Transverse colon (tissue), 4 donors: ENCODE data around the gene RAPGEF6. TPM values are rescaled to one million over a fixed set of nuclear protein-coding genes. Genes with fewer than 3 reads are reported as not detected.

Source experiments
- DNase-seq: peaks from one replicate; pipeline ENCODE4 v3.0.0-alpha.2; 2019
- H3K27ac ChIP-seq, 4 donors: fragments of 200-600 bp; sonication (generic); 2 replicates each; pipeline ENCODE4 v1.5.1; 2016 to 2018; ENCODE audit warnings: inconsistent platforms in 4 of 4
- H3K27me3 ChIP-seq: fragments of 200-600 bp; sonication (generic); 2 replicates; pipeline ENCODE4 v1.5.1; 2017; ENCODE audit warnings: inconsistent platforms
- H3K36me3 ChIP-seq, 4 donors: fragments of 200-600 bp; sonication (generic); 2 replicates each; pipeline ENCODE4 v1.5.1; 2017 to 2019; ENCODE audit warnings: inconsistent platforms in 4 of 4
- H3K4me1 ChIP-seq, 4 donors: fragments of 200-600 bp; sonication (generic); 2 replicates each; pipeline ENCODE4 v1.5.1; 2017 to 2020; ENCODE audit warnings: inconsistent platforms in 4 of 4
- H3K4me3 ChIP-seq, 4 donors: fragments of 200-600 bp; sonication (generic); 1 replicate in 1 of 4; 2 replicates in 3 of 4; pipeline versions ENCODE4 v1.5.1 to v1.6.1; 2017 to 2019; ENCODE audit warnings: inconsistent platforms in 4 of 4
- H3K9me3 ChIP-seq, 2 donors: fragments of 200-600 bp; sonication (generic); 2 replicates each; pipeline ENCODE4 v1.5.1; 2017 to 2019; ENCODE audit warnings: inconsistent platforms in 2 of 2
- CTCF ChIP-seq, 5 experiments: fragments of 200-600 bp in 3 of 5; fragments of 450-650 bp in 2 of 5; sonication (generic) in 3 of 5; IDR thresholded peaks; 1 replicate in 2 of 5; 2 replicates in 3 of 5; pipeline ENCODE4 v1.5.1; 2016 to 2017; ENCODE audit warnings: antibody characterized with exemption in 5 of 5, inconsistent platforms in 3 of 5, mild to moderate bottlenecking in 2 of 5, moderate library complexity in 1 of 5
- EP300 ChIP-seq: sonication (generic); formaldehyde crosslinking; IDR thresholded peaks from one replicate; pipeline ENCODE4 v1.6.1; 2017; ENCODE audit warnings: antibody characterized with exemption, low read depth
- POLR2A ChIP-seq: fragments of 450-650 bp; IDR thresholded peaks from one replicate; pipeline ENCODE4 v1.6.1; 2016; ENCODE audit warnings: antibody characterized with exemption, mild to moderate bottlenecking, moderate library complexity
- POLR2AphosphoS5 ChIP-seq, 3 donors: sonication (generic); formaldehyde crosslinking; IDR thresholded peaks; one replicate each; pipeline ENCODE4 v1.6.1; 2016; ENCODE audit warnings: antibody characterized with exemption in 3 of 3
- WGBS, 2 donors: methylation state at CpG; one replicate each; pipeline ENCODE4 v1.1.5; 2018; ENCODE audit warnings: low coverage in 1 of 2; 5-methylcytosine and 5-hydroxymethylcytosine counted together
- in situ Hi-C, 4 donors: fragments of 200-750 bp; cut with MboI; loops; one replicate each; pipeline versions ENCODE4 v1.15.0 to v1.15.1; 2017; ENCODE audit warnings: low sequenced_read_pairs in 3 of 4, low pct_ligation_motif_present in 1 of 4, low pct_unique_long_range_greater_than_20kb in 1 of 4
- intact Hi-C: fragments of 100-400 bp; cut with DNase I; formaldehyde crosslinking; loops from one replicate; pipeline ENCODE4 v1.15.1; 2023; ENCODE audit warnings: low total_unique reads
- total RNA-seq, 4 donors: library from RNA; depleted of rRNA; stranded (reverse); fragments of >200 nt; gene quantifications; one replicate each; pipeline ENCODE4 v1.1.0, GENCODE V29; 2016

Gene RAPGEF6
- total RNA-seq, 4 donors from 2014 or later, result 21.3 to 40.3 (median 35.9) TPM

GRCh38 chr5:131563434-131564228 is 71.4 kb downstream of the RAPGEF6 start:
- H3K36me3 ChIP-seq, result peaks cover 0 to 7% (median 0%) of the 10 kb centered on the region in 4 donors
- in situ Hi-C loops, result no loop called here

GRCh38 chr5:131550606-131551005 is 84.4 kb downstream of the RAPGEF6 start:
- in situ Hi-C loops (no loop called here), intact Hi-C loops (no loop called here)
- TF ChIP-seq POLR2A (no peak), POLR2AphosphoS5 (IDR thresholded peaks at IDR 0.05) (no peak), EP300 (no peak), CTCF (IDR thresholded peaks at IDR 0.05) (no peak)
- Histone ChIP-seq H3K27ac (no peak overlapping the region), H3K4me3 (no peak overlapping the region), H3K36me3 (peaks cover 0 to 10% (median 0%) of the 10 kb centered on the region in 4 donors), H3K27me3 (no peaks in the 10 kb centered on the region), H3K9me3 (no peaks in the 10 kb centered on the region), H3K4me1 (no peaks in the 10 kb centered on the region)
- WGBS, 2 donors, result 77 to 89% methylated on average over 2 of the region's 2 CpGs
- no peak for DNase-seq

More at GRCh38 chr5:131563434-131564228, 71.4 kb downstream of the RAPGEF6 start:
- TF ChIP-seq POLR2A (no peak), CTCF (IDR thresholded peaks at IDR 0.05) (no peak), POLR2AphosphoS5 (IDR thresholded peaks at IDR 0.05) (no peak), EP300 (no peak)
- Histone ChIP-seq H3K9me3 (no peaks in the 10 kb centered on the region), H3K27me3 (no peaks in the 10 kb centered on the region), H3K4me1 (no peaks in the 10 kb centered on the region), H3K27ac (no peak overlapping the region), H3K4me3 (no peak overlapping the region)
- intact Hi-C loops, result no loop called here
- 89 to 91% methylated on average over 7 to 8 of the region's 8 CpGs for WGBS, 2 donors
- no peak for DNase-seq

- no peak for TF ChIP-seq EP300
- TF ChIP-seq CTCF (IDR thresholded peaks at IDR 0.05), result no peak
- TF ChIP-seq POLR2AphosphoS5 (IDR thresholded peaks at IDR 0.05), result no peak
- no peak for TF ChIP-seq POLR2A
- in situ Hi-C loops, result no loop called here
- H3K9me3 ChIP-seq, result no peaks in the 10 kb centered on the region
- no peak overlapping the region for H3K27ac ChIP-seq
- H3K36me3 ChIP-seq, result no peaks in the 10 kb centered on the region
- intact Hi-C loops, result no loop called here
- 61 to 72% methylated on average over 2 of the region's 2 CpGs for WGBS, 2 donors
- DNase-seq, result no peak
- no peaks in the 10 kb centered on the region for H3K27me3 ChIP-seq
- peak overlapping the region in 1 of 4 donors; percentile 0 for H3K4me3 ChIP-seq
- no peaks in the 10 kb centered on the region for H3K4me1 ChIP-seq
Measured at GRCh38 chr5:131548176-131548575, 86.9 kb downstream of the RAPGEF6 start.

- H3K9me3 ChIP-seq, result no peaks in the 10 kb centered on the region
- DNase-seq, result no peak
- H3K36me3 ChIP-seq, result no peaks in the 10 kb centered on the region
- peak overlapping the region in 1 of 4 donors; percentile 4 for H3K4me3 ChIP-seq
- H3K27ac ChIP-seq, result no peak overlapping the region
- intact Hi-C loops, result no loop called here
- H3K4me1 ChIP-seq, result no peaks in the 10 kb centered on the region
- WGBS, 2 donors, result 97 to 100% methylated on average over 1 of the region's 1 CpG
- TF ChIP-seq CTCF (IDR thresholded peaks at IDR 0.05), result no peak
- TF ChIP-seq POLR2AphosphoS5 (IDR thresholded peaks at IDR 0.05), result no peak
- no peak for TF ChIP-seq POLR2A
- TF ChIP-seq EP300, result no peak
- no peaks in the 10 kb centered on the region for H3K27me3 ChIP-seq
- in situ Hi-C loops, result no loop called here
Measured at GRCh38 chr5:131545845-131546244, 89.2 kb downstream of the RAPGEF6 start.
